ENCODE results near the gene RHBDF2.

Gene RHBDF2

GRCh38 chr17:76459674-76460073, 41.5 kb downstream of the RHBDF2 start:
- no peak for DNase-seq (ENCODE audit: low read depth)
- no peak for TF ChIP-seq CTCF (IDR thresholded peaks at IDR 0.05; ENCODE audit: control insufficient read depth, insufficient read depth, low read depth, low read length, missing control alignments)
- no peak overlapping the region for H3K4me3 ChIP-seq (ENCODE audit: control insufficient read depth, low read depth, low read length)

- H3K4me3 ChIP-seq (ENCODE audit: control insufficient read depth, low read depth, low read length): no peak overlapping the region
- no peak for DNase-seq (ENCODE audit: low read depth)
- TF ChIP-seq CTCF (IDR thresholded peaks at IDR 0.05; ENCODE audit: control insufficient read depth, insufficient read depth, low read depth, low read length, missing control alignments): peak; percentile 75
These were observed 42.4 kb downstream of the RHBDF2 start for GRCh38 chr17:76458580-76459490.

GRCh38 chr17:76453431-76453743, 47.8 kb downstream of the RHBDF2 start:
- H3K4me3 ChIP-seq (ENCODE audit: control insufficient read depth, low read depth, low read length): no peak overlapping the region
- no peak for TF ChIP-seq CTCF (IDR thresholded peaks at IDR 0.05; ENCODE audit: control insufficient read depth, insufficient read depth, low read depth, low read length, missing control alignments)
- no peak for DNase-seq (ENCODE audit: low read depth)

- TF ChIP-seq CTCF (IDR thresholded peaks at IDR 0.05; ENCODE audit: control insufficient read depth, insufficient read depth, low read depth, low read length, missing control alignments): peak; percentile 43
- peak within 1 kb of the TSS; percentile 82 for H3K4me3 ChIP-seq (ENCODE audit: control insufficient read depth, low read depth, low read length)
- no peak for DNase-seq (ENCODE audit: low read depth)
These were observed 48.4 kb downstream of the RHBDF2 start, which contains the start of gene UBE2O for GRCh38 chr17:76452660-76453430. TSS of gene UBE2O (minus strand) at chr17:76453152. CDS start at chr17:76453141, 11 bp downstream.

- peak overlapping the region; percentile 82 for H3K4me3 ChIP-seq (ENCODE audit: control insufficient read depth, low read depth, low read length)
- no peak for DNase-seq (ENCODE audit: low read depth)
- no peak for TF ChIP-seq CTCF (IDR thresholded peaks at IDR 0.05; ENCODE audit: control insufficient read depth, insufficient read depth, low read depth, low read length, missing control alignments)
These were observed 49.0 kb downstream of the RHBDF2 start for GRCh38 chr17:76452127-76452659.

- no peak for DNase-seq (ENCODE audit: low read depth)
- no peak for TF ChIP-seq CTCF (IDR thresholded peaks at IDR 0.05; ENCODE audit: control insufficient read depth, insufficient read depth, low read depth, low read length, missing control alignments)
- H3K4me3 ChIP-seq (ENCODE audit: control insufficient read depth, low read depth, low read length): peak overlapping the region; percentile 82
These were observed 49.7 kb downstream of the RHBDF2 start for GRCh38 chr17:76451506-76451905.
